HepG2 (cell line): ENCODE data around the gene EEFSEC. TPM values are rescaled to one million over a fixed set of nuclear protein-coding genes. Genes with fewer than 3 reads are reported as not detected.

Experiments
- ATAC-seq: fragments of 200-7000 bp; cut with Tn5 transposase; 3 replicates; pipeline ENCODE4 v1.9.1; 2020; ENCODE audit warnings: mild to moderate bottlenecking, moderate library complexity
- BruUV-seq: library from RNA; stranded (reverse); fragments of 400-500 nt; replicated peaks from 2 replicates; lab custom pipeline; 2021; lab: Mats Ljungman, UMichigan
- CTCF ChIA-PET: fragments of 300-600 bp; formaldehyde crosslinking; extraction: SDS; loops from one replicate; lab custom pipeline; 2021; ENCODE audit warnings: low total read pairs, inconsistent platforms, low intra/inter-chr PET ratio; lab: Yijun Ruan, JAX
- POLR2A ChIA-PET: fragments of 350-600 bp; sonication (Branson Sonifier 250); formaldehyde crosslinking; loops from one replicate; lab custom pipeline; 2020; ENCODE audit warnings: antibody characterized with exemption, inconsistent platforms; lab: Yijun Ruan, JAX
- DNase-seq: peaks from one replicate; pipeline ENCODE4 v3.0.0-alpha.2; 2015; ENCODE audit warnings: low spot score
- FAIRE-seq: peaks from 3 replicates; lab custom pipeline; 2011; peaks lifted over from hg19 to GRCh38; lab: Jason Lieb, UNC
- H2AFZ ChIP-seq: one replicate; pipeline ENCODE4 v1.6.1; 2011; ENCODE audit warnings: low read length, inconsistent platforms
- H3K27ac ChIP-seq: fragments of 300-600 bp; 3 replicates; pipeline ENCODE4 v1.8.0; 2011; ENCODE audit warnings: mixed run types, mild to moderate bottlenecking, mixed read lengths, low read length, inconsistent platforms; ENCODE audit not compliant: insufficient read depth; ENCODE audit errors: extremely low read length
- H3K27me3 ChIP-seq, 2 experiments: fragments of 200-600 bp in 1 of 2; 2 replicates in 1 of 2; 3 replicates in 1 of 2; pipeline versions ENCODE4 v1.6.0 to v1.8.0; 2011; ENCODE audit warnings: low read length in 2 of 2, mild to moderate bottlenecking in 2 of 2, moderate library complexity in 2 of 2, inconsistent platforms in 1 of 2; ENCODE audit not compliant: insufficient read depth in 2 of 2, control insufficient read depth in 1 of 2
- H3K36me3 ChIP-seq, 2 experiments: fragments of 200-600 bp in 1 of 2; replicated peaks in 1 of 2; 2 replicates in 1 of 2; 3 replicates in 1 of 2; pipeline versions ENCODE4 v1.5.1 to v1.8.0; 2011; ENCODE audit warnings: low read length in 2 of 2, inconsistent platforms in 1 of 2; ENCODE audit not compliant: insufficient read depth in 2 of 2, control insufficient read depth in 1 of 2
- H3K4me1 ChIP-seq: 2 replicates; pipeline ENCODE4 v1.5.1; 2012; ENCODE audit warnings: low read length, inconsistent platforms; ENCODE audit not compliant: insufficient read depth
- H3K4me2 ChIP-seq: 2 replicates; pipeline ENCODE4 v1.6.0; 2011; ENCODE audit warnings: low read depth, low read length, inconsistent platforms
- H3K4me3 ChIP-seq, 3 experiments: fragments of 200-600 bp in 1 of 3; sonication (generic), shearing (Covaris generic) in 1 of 3; replicated peaks in 1 of 3; 2 replicates each; pipeline ENCODE4 v1.5.1; 2011 to 2016; ENCODE audit warnings: low read length in 3 of 3, inconsistent platforms in 2 of 3, low read depth in 2 of 3, mild to moderate bottlenecking in 2 of 3, control low read depth in 1 of 3, mixed read lengths in 1 of 3; ENCODE audit not compliant: insufficient read depth in 1 of 3
- H3K79me2 ChIP-seq: one replicate; pipeline ENCODE4 v1.6.1; 2011; ENCODE audit warnings: low read length, inconsistent platforms; ENCODE audit not compliant: insufficient read depth
- H3K9ac ChIP-seq: 2 replicates; pipeline ENCODE4 v1.6.0; 2011; ENCODE audit warnings: mild to moderate bottlenecking, low read depth, low read length, inconsistent platforms; ENCODE audit not compliant: insufficient read depth
- H3K9me3 ChIP-seq: 2 replicates; pipeline ENCODE4 v1.5.1; 2012; ENCODE audit warnings: mild to moderate bottlenecking, low read length
- H4K20me1 ChIP-seq: 2 replicates; pipeline ENCODE4 v1.6.0; 2011; ENCODE audit warnings: inconsistent platforms, mild to moderate bottlenecking, low read length, moderate library complexity; ENCODE audit not compliant: insufficient read depth
- CREM ChIP-seq, 2 experiments: sonication (generic) in 1 of 2; formaldehyde crosslinking in 1 of 2; IDR thresholded peaks; 2 replicates each; pipeline versions ENCODE4 v1.4.0 to v1.6.1; 2016 to 2020; ENCODE audit warnings: antibody characterized with exemption in 1 of 2, mild to moderate bottlenecking in 1 of 2, missing genetic modification reagents in 1 of 2
- FOSL1 ChIP-seq: sonication (generic); formaldehyde crosslinking; IDR thresholded peaks from 2 replicates; pipeline ENCODE4 v1.9.0; 2021; ENCODE audit warnings: missing genetic modification reagents, borderline replicate concordance
- GATAD1 ChIP-seq: IDR thresholded peaks from 2 replicates; pipeline ENCODE4 v1.6.1; 2016; ENCODE audit warnings: missing genetic modification reagents, missing compliant biosample characterization
- HNRNPK ChIP-seq: fragments of 200-400 bp; formaldehyde crosslinking; IDR thresholded peaks from 2 replicates; pipeline ENCODE4 v1.6.1; 2018; ENCODE audit warnings: low read length, low read depth, moderate library complexity, mild to moderate bottlenecking; ENCODE audit not compliant: poor library complexity, severe bottlenecking
- KDM1A ChIP-seq: IDR thresholded peaks from 2 replicates; pipeline ENCODE4 v1.6.1; 2016; ENCODE audit warnings: missing compliant biosample characterization
- NFE2L2 ChIP-seq: fragments of 150-350 bp; IDR thresholded peaks from 2 replicates; pipeline ENCODE4 v1.6.1; 2014; ENCODE audit warnings: low read length
- PITX1 ChIP-seq: sonication (generic); formaldehyde crosslinking; IDR thresholded peaks from 2 replicates; pipeline ENCODE4 v1.5.1; 2020; ENCODE audit warnings: mild to moderate bottlenecking, missing genetic modification reagents
- PLRG1 ChIP-seq: fragments of 450-650 bp; conservative IDR thresholded peaks from 2 replicates; pipeline ENCODE4 v1.6.1; 2016
- RFXANK ChIP-seq: IDR thresholded peaks from 2 replicates; pipeline ENCODE4 v1.6.1; 2016
- ZFP37 ChIP-seq: sonication (generic); formaldehyde crosslinking; IDR thresholded peaks from 2 replicates; pipeline ENCODE4 v1.4.0; 2020; ENCODE audit warnings: missing genetic modification reagents, borderline replicate concordance
- ZNF230 ChIP-seq: sonication (generic); formaldehyde crosslinking; IDR thresholded peaks from 2 replicates; pipeline ENCODE4 v1.4.0; 2020; ENCODE audit warnings: mild to moderate bottlenecking, missing genetic modification reagents
- ZNF296 ChIP-seq: sonication (generic); formaldehyde crosslinking; conservative IDR thresholded peaks from 2 replicates; pipeline ENCODE4 v1.5.0; 2020; ENCODE audit warnings: mild to moderate bottlenecking, missing genetic modification reagents
- ZNF615 ChIP-seq: sonication (generic); formaldehyde crosslinking; IDR thresholded peaks from 2 replicates; pipeline ENCODE4 v1.5.0; 2020; ENCODE audit warnings: mild to moderate bottlenecking, missing genetic modification reagents, borderline replicate concordance
- ZNF629 ChIP-seq: sonication (generic); formaldehyde crosslinking; conservative IDR thresholded peaks from 2 replicates; pipeline ENCODE4 v1.5.0; 2020; ENCODE audit warnings: missing genetic modification reagents
- ZSCAN30 ChIP-seq: sonication (generic); formaldehyde crosslinking; IDR thresholded peaks from 2 replicates; pipeline ENCODE4 v1.5.0; 2020; ENCODE audit warnings: mild to moderate bottlenecking, missing genetic modification reagents
- whole genome bisulfite sequencing: methylation state at CpG from one replicate; pipeline ENCODE4 v1.1.6; 2017; ENCODE audit warnings: low lambda C conversion rate; 5-methylcytosine and 5-hydroxymethylcytosine counted together
- in situ Hi-C: cut with HindIII; loops from 2 replicates; pipeline ENCODE4 v1.10.0; 2017; ENCODE audit warnings: low pct_unique_long_range_greater_than_20kb; ENCODE audit not compliant: extremely low pct_ligation_motif_present
- intact Hi-C: fragments of 100-400 bp; cut with micrococcal nuclease; formaldehyde crosslinking; loops from one replicate; pipeline ENCODE4 v1.10.0; 2022; ENCODE audit not compliant: unreplicated experiment
- polyA plus RNA-seq, 8 experiments: library from polyadenylated mRNA; depleted of rRNA in 3 of 8; stranded (reverse) in 7 of 8; unstranded in 1 of 8; fragments of >200 nt; fragmentation: Illumina TruSeq in 4 of 8; extraction: Trizol in 4 of 8; gene quantifications; 2 replicates each; pipeline versions ENCODE4 v1.2.1 to v1.2.3, GENCODE V29; 2011 to 2016; ENCODE audit warnings: low read depth in 4 of 8, missing spikeins in 1 of 8, mixed read lengths in 1 of 8; ENCODE audit not compliant: insufficient read depth in 1 of 8
- total RNA-seq, 5 experiments: library from RNA; depleted of rRNA; stranded (reverse); fragments of >200 nt; fragmentation: Illumina TruSeq; extraction: Trizol; gene quantifications; 2 replicates each; pipeline ENCODE4 v1.2.3, GENCODE V29; 2016; ENCODE audit warnings: low read depth in 1 of 5
- TF ChIP-seq, protein P1 (sequence below): IDR thresholded peaks from 2 replicates; pipeline ENCODE4 v1.6.1; 2016; ENCODE audit warnings: low read depth, borderline replicate concordance
- TF ChIP-seq, protein P2 (sequence below): sonication (generic); formaldehyde crosslinking; IDR thresholded peaks from 2 replicates; pipeline ENCODE4 v1.9.0; 2021; ENCODE audit warnings: missing genetic modification reagents, mild to moderate bottlenecking, borderline replicate concordance

EEFSEC gene
- total and polyA plus RNA-seq, 2 of the 13 experiments (the other 11 are each of a cell fraction or from before 2014, with no cell fraction given) = 6.4 to 24.2 TPM

DNA sequence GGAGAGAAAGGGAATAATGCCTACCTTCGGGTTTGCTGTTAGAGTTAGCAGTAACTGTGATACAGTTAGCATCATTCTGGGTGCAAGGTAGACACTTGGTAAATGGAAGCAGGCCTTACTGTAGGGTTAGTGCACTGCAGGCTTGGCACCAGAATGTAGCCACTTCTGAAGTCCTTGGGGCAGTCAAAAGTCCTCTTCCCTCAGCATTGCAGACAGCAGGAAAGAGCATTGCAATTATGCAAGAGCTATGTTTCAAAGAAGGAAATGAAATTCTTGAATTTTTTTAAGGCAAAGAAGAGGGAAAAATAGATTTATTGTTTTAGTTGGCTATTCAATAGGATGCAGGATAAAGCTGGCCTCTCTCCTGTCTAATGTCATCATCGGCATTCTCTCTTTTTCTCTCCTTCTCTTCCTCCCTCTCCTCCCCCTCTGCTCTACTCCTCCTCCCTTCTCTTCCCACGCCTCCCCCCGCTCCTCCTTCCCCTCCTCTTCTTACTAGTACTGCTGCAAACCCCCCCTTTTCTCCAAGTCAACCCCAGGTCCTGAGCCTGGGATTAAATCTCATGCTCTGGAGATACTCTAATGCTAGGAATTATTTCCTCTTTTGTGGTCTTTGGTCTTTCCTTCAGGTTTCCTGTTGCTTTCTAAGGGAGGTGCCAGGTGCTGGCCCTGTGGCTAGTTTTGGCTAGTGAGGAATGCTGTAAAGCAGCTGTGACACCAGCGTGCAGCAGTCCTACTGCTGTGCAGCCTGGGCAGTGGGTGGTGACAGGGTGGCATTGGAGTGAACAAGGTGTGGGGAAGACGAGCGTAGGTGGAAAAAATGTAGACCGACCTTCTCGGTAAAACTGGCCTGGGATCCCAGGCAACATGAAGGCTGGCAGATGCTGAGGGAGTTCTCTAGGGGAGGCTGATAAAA is 21.7 kb downstream of the EEFSEC start:
- no peak overlapping the region for H3K9ac ChIP-seq
- no peaks in the 10 kb centered on the region for H4K20me1 ChIP-seq
- WGBS = 91% methylated on average over 9 of the region's 9 CpGs
- intact Hi-C loops (loop anchor here (5.0 kb wide), 3 partner anchors 52 to 252 kb away; no protein-coding TSS in a partner anchor), in situ Hi-C loops (loop anchor here (5.0 to 10.0 kb wide), 2 partner anchors 150 to 317 kb away; partner anchors contain the start of gene GATA2)
- ChIA-PET POLR2A (interaction anchor here (2.3 kb wide), 1 partner anchor 22 kb away, joined by 5 read pairs; the partner anchor contains the start of gene EEFSEC), CTCF (no interaction called here)
- no peak overlapping the region for H3K4me2 ChIP-seq
- no peak overlapping the region for H3K27ac ChIP-seq
- peak; percentile 22 for TF ChIP-seq HNRNPK
- no peak for TF ChIP-seq ZFP37 (CRISPR knock-in tag)
- TF ChIP-seq PLRG1 = no peak
- no peak for TF ChIP-seq PITX1 (CRISPR knock-in tag)
- FAIRE-seq (no peak), DNase-seq (no peak), ATAC-seq (no peak)
- peaks cover 0 to 4% of the 10 kb centered on the region in 2 experiments; a peak in 1 of 5 replicates for H3K36me3 ChIP-seq
- H2AFZ ChIP-seq = no peak overlapping the region
- no TSS peak for BruUV-seq
- H3K4me1 ChIP-seq = peaks cover 64% of the 10 kb centered on the region
- H3K27me3 ChIP-seq = no peaks in the 10 kb centered on the region
- H3K79me2 ChIP-seq = peaks cover 53% of the 10 kb centered on the region
- no peaks in the 10 kb centered on the region for H3K9me3 ChIP-seq
- H3K4me3 ChIP-seq = no peak overlapping the region

DNA sequence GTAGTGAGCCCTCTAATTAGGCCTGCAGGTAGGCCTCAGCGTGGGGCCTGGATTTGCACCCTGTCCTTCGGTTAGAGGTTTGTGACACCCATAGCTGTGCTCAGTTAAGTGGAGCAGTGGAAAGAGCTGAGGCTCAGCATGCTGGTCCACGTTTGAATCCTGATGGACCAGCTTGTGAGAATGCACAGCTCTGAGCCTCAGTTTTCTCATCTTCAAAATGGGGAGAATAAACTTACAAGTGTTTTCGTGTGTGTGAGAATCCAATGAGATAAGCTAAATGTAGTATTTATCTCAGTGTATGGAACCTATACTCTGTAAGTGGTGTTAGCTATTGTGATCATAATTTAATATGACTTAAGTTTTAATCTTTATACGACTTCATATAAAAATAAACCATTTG is 22.5 kb downstream of the EEFSEC start:
- Histone ChIP-seq H3K4me1 (peaks cover 58% of the 10 kb centered on the region), H3K4me3 (no peak overlapping the region), H3K4me2 (no peak overlapping the region), H3K27me3 (no peaks in the 10 kb centered on the region), H3K9me3 (no peaks in the 10 kb centered on the region), H3K9ac (no peak overlapping the region), H3K79me2 (peaks cover 55% of the 10 kb centered on the region), H4K20me1 (no peaks in the 10 kb centered on the region), H3K27ac (no peak overlapping the region), H2AFZ (no peak overlapping the region), H3K36me3 (peaks cover 0 to 4% of the 10 kb centered on the region in 2 experiments; a peak in 1 of 5 replicates)
- no peak for ATAC-seq
- BruUV-seq = no TSS peak
- intact Hi-C loops (no loop called here), in situ Hi-C loops (loop anchor here (10.0 kb wide), 1 partner anchor 149 kb away; no protein-coding TSS in a partner anchor)
- ChIA-PET POLR2A (interaction anchor here (2.3 kb wide), 1 partner anchor 23 kb away, joined by 5 read pairs; the partner anchor contains the start of gene EEFSEC), CTCF (no interaction called here)
- FAIRE-seq = no peak
- 95% methylated on average over 5 of the region's 5 CpGs for WGBS
- no peak for DNase-seq
- peak; percentile 88 for TF ChIP-seq ZNF629 (CRISPR knock-in tag)
- no peak for TF ChIP-seq ZNF230 (CRISPR knock-in tag)
- TF ChIP-seq, protein P1, sequence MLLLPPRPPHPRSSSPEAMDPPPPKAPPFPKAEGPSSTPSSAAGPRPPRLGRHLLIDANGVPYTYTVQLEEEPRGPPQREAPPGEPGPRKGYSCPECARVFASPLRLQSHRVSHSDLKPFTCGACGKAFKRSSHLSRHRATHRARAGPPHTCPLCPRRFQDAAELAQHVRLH (CRISPR knock-in tag) = no peak
- no peak for TF ChIP-seq FOSL1 (CRISPR knock-in tag)
- TF ChIP-seq, protein P2, sequence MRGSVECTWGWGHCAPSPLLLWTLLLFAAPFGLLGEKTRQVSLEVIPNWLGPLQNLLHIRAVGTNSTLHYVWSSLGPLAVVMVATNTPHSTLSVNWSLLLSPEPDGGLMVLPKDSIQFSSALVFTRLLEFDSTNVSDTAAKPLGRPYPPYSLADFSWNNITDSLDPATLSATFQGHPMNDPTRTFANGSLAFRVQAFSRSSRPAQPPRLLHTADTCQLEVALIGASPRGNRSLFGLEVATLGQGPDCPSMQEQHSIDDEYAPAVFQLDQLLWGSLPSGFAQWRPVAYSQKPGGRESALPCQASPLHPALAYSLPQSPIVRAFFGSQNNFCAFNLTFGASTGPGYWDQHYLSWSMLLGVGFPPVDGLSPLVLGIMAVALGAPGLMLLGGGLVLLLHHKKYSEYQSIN (CRISPR knock-in tag) = no peak
- no peak for TF ChIP-seq ZNF615 (CRISPR knock-in tag)
- peak; percentile 32; the same call in 1 of the 2 replicates for TF ChIP-seq KDM1A
- TF ChIP-seq ZNF296 (CRISPR knock-in tag) = no peak
- no peak for TF ChIP-seq RFXANK (CRISPR knock-in tag)
- TF ChIP-seq CREM (IDR thresholded peaks at IDR 0.05) = no peak
- TF ChIP-seq CREM (CRISPR knock-in tag; IDR thresholded peaks at IDR 0.05) = no peak
- no peak for TF ChIP-seq ZSCAN30 (CRISPR knock-in tag)
- no peak for TF ChIP-seq GATAD1 (CRISPR knock-in tag)
- TF ChIP-seq NFE2L2 = no peak
